Activated CD8-positive, alpha-beta memory T cell treated with anti-CD3 and anti-CD28 coated beads for 48 hours (primary cell): ENCODE data around the gene ATF7IP2.
"Not testable (repeated sequence)": the region's sequence is repeated elsewhere in the genome, so short reads cannot be mapped to it uniquely, and the experiment has no call there.

Experiments
- DNase-seq, 3 experiments: peaks; one replicate each; pipeline ENCODE4 v3.0.0-alpha.2; 2020; ENCODE audit warnings: low read depth in 2 of 3, low spot score in 2 of 3

Gene ATF7IP2

DNA sequence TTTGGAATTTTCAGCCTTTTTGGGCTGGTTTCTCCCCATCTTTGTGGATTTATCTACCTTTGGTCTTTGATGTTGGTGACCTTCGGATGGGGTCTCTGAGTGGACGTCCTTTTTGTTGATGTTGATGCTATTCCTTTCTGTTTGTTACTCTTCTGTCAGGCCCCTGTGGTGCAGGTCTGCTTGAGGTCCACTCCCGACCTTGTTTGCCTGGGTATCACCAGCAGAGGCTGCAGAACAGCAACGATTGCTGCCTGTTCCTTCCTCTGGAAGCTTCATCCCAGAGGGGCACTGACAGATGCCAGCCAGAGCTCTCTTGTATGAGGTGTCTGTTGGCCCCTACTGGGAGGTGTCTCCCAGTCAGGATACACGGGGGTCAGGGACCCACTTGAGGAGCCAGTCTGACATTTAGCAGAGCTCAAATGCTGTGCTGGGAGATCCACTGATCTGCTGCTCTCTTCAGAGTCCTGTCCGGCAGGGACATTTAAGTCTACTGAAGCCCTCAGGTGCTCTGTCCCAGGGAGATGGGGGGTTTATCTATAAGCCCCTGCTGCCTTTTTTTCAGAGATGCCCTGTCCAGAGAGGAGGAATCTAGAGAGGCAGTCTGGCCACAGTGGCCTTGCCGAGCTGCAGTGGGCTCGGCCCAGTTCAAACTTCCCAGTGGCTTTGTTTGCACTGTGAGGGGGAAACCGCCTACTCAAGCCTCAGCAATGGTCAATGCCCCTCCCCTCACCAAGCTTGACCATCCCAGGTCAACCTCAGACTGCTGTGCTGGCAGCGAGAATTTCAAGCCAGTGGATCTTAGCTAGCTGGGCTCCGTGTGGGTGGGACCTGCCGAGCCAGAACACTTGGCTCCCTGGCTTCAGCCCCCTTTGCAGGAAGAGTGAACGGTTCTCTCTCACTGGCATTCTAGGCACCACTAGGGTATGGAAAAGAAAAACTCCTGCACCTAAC, 66.6 kb downstream of the ATF7IP2 start:
- DNase-seq, result not testable (repeated sequence)

DNA sequence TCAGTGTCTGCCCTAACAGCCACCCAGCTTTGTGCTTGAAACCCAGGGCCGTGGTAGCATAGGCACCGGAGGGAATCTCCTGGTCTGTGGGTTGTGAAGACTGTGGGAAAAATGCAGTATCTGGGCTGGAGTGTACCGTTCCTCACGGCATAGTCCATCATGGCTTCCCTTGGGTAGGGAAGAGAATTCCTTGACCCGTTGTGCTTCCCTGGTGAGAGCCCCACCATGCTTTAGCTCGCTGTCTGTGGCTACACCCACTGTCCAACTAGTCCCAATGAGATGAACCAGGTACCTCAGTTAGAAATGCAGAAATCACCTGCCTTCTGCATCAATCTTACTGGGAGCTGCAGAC, 67.3 kb downstream of the ATF7IP2 start:
- DNase-seq, result no peak

DNA sequence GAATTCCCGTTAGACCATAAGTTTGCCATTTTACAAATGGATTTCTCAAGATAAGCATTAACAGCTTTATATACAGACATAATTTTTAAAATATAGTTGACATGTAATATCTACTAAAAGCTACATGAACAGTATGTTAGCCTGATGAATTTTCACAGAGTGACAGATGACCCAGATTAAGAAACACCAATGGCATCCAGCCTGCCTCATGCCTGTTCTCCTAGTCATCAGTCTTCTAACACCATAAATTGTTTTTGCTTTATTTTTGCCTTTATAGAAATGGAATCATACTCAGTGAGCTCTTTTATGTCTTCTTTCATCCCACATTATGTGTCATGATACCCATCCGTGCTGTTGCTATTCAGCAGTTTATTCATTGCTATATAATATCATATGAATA, 80.0 kb downstream of the ATF7IP2 start:
- DNase-seq, result no peak

DNA sequence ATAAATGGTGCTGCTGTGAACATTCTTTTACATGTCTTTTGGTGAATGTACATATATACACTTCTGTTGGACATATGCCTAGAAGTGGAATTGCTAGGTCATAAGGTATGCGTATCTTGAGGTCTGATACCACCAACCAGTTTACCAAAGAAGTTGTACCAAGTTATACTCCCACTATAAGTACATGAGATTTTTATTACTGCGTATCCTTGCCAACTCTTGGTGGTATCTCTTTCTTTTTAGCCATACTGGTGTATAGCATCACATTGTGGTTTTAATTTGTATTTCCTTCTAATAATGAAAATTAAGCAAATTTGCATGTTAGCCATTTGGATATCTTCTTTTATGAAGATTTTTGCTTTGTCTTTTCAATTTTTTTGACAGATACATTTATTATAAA, 80.5 kb downstream of the ATF7IP2 start:
- DNase-seq, result no peak

DNA sequence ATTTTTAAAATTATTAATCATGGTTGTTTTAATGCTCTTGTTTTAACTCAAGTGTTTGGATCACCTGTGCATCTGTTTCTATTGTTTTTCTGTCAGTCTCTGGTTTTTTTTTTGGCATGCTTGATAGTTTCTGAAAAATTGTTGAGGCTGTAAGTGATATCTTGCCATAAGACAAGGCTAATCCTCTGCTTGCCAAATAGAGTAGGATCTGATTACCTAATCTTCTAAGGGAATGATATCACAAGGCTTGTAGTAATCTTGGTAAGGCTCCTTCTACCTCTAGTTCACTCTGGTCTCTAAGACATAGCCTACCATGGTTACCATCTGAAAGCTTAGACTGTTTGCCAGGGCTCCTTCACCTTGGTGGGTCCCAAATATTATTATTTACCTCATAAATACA, 81.0 kb downstream of the ATF7IP2 start:
- no peak for DNase-seq

DNA sequence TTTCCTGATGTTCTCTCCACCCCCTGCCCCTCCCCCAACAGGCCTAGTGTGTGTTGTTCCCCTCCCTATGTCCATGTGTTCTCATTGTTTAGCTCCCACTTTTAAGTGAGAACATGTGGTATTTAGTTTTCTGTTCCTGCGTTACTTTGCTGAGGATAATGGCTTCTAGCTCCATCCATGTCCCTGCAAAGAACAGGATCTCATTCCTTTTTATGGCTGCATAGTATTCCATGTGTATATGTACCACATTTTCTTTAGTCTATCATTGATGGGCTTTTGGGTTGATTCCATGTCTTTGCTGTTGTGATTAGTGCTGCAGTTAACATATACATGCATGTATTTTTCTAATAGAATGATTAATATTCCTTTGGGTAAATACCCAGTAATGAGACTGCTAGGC, 90.8 kb downstream of the ATF7IP2 start:
- DNase-seq, result not testable (repeated sequence)

DNA sequence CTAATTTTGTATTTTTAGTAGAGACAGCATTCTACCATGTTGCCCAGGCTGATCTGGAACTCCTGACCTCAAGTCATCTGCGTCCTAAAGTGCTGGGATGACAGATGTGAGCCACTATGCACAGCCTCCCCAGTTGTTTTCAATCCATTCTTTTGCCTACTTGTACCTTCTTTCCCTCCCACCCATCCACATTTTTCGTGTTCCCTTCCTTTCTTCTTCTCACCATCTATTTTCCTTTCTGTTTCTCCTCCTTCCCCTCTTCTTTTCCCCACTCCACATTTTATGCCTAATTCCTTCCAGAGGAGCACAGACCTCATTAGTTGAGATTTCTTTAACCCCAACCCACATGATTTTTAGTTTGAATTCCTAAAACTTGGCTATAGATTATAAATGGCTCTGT, 94.3 kb downstream of the ATF7IP2 start:
- no peak for DNase-seq

DNA sequence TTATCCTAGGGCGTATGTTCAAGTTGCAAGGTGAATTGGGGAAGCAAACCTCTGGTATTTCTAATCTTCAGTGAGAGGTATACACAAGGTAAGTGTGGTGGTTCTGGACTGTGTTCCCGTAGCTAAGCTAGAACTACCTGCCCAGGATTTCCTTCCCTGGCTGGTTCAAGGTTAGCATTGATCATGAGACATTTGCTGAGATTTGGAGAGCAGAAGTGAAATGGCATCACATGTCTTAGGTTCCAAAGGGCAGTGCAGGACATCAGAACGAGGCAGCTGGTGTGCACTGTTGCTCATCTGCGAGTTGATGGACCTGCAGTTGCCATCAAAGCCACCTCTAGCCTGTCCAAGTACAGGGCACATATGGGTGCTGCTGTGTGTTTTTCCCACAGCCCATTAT, 99.3 kb downstream of the ATF7IP2 start:
- DNase-seq, result no peak

DNA sequence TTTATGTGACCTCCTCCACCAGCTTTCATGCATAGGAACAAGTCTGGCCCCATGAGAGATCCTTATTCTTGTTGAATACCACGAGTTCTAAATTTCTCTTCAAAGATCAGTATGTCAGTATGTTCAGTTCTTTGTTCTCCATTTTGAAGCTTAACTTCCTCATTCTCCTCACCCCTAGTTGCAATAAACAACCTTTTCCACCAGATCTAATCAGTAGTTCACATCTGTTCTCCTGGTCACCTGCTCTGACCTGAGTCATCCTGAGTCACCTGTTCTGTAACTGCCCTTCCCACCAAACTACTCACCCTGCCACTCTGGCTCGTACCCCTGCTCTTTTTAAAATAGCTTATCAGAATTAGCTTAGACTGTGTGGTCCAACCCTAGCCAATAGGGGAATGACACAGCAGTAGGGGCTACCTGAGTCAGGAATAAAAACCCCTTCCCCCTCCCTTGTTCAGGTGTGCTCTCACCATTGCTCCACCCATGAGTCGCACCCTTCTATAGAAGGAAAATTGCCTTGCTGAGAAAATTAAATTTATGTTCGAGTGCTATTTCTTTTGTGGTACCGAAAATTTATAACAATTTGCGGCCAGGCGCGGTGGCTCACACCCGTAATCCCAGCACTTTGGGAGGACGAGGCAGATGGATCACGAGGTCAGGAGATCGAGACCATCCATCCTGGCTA, 100.0 kb downstream of the ATF7IP2 start:
- DNase-seq, result no peak

DNA sequence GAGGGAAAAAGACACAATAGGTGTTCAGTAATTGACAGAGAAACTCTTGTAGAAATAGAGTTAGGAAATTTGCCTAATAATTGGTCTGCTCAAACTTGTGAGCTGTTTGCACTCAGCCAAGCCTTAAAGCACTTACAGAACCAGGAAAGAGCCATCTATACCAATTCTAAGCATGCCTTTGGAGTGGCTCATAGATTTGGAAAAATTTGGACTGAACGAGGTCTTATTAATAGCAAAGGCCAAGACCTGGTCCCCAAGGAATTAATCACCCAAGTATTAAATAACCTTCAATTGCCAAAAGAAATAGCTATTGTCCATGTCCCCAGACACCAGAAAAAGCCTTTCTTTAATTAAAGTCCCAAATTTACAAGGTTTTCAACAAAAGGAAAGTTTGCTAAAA, 104.3 kb downstream of the ATF7IP2 start:
- no peak for DNase-seq

DNA sequence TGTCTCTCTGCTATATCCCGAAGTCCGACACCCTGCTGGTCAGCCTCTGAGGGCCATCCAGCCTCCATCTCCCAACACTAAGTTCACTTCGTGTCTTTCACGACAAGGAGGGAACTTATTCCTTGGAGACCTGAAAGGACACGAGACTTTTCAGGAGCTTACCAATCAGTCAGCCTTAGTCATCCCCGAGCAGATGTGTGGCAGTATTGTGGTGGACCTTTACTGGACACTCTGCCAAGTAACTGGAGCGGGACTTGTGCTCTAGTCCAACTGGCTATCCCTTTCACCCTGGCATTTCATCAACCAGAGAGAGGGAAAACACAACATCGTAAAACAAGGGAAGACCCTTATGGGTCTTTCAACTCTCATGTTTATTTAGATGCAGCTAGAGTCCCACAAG, 107.4 kb downstream of the ATF7IP2 start:
- DNase-seq, result no peak

DNA sequence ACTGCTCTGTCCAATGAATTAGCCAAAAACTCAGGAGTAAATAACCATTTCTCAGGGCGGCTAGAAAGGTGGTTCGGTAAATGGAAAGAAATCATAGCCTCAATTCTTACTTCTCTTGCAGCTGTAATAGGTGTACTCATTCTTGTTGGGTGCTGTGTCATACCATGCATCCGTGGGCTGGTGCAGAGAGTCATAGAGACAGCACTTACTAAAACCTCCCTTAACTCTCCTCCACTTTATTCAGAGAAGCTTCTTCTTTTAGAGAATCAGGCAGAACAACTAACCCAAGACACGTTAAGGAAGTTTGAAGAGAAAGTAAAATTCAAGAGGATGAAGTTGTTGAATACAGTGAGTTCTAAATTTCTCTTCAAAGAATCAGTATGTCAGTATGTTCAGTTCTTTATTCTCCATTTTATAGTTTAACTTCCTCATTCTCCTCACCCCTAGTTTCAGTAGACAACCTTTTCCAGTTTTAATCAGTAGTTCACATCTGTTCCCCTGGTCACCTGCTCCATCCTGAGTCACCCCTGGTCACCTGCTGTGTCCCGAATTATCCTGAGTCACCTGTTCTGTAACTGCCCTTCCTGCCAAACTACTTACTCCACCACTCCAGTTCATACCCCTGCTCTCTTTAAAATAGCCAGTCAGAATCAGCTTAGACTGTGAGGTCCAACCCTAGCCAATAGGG, 108.6 kb downstream of the ATF7IP2 start:
- DNase-seq, result no peak

DNA sequence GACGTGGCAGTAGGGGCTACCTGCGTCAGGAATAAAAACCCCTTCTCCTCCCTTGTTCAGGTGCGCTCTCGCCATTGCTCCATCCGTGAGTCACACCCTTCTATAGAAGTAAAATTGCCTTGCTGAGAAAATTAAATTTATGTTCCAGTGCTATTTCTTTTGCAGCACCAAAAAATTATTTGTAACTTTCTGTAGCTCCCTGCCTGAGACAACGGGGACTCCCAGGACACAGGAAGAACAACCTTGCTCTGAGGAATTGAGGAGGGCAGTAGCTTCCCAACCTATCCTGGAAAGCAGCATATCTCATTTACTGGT, 109.1 kb downstream of the ATF7IP2 start:
- DNase-seq, result no peak

DNA sequence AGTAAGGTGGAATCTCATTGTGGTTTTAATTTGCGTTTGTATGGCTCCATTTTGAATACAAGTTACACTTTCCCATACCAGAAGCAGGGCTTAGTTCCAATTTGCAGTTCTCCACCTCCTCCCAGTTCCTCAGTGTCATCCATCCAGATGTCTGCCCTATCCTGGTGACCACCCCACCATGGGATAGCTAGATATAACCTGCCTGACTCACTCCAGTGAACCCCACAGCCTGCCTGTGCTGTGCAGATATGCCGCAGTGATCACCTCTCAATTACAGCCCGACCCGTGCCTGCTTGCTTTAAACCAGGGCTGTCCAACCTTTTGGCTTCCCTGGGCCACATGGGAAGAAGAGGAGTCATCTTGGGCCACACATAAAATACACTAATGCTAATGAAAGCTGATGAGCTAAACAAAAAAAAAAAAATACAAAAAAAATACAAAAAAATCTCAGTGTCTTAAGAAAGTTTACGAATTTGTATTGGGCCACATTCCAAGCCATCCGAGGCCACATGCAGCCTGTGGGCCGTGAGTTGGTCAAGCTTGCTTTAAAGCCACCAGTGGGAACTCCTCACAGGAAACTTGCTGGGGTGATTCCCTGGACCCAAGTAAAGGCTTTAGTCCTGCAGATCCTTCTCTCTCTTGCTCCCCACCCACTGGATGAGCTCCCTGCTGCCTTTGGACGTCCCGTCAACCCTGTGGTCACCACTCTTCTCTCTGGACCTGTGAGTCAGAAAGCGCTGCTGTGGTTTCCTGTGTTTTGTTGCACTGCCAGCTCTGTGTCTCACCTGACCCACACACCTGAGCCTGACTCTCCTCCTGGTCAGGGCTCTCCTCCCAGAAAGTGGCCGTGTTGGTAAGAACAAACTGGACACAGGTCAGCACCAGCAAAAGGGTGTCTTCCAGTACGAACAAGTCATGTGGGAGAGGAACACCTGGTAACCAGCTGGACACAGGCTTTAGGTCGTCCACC, 111.6 kb downstream of the ATF7IP2 start:
- no peak for DNase-seq

DNA sequence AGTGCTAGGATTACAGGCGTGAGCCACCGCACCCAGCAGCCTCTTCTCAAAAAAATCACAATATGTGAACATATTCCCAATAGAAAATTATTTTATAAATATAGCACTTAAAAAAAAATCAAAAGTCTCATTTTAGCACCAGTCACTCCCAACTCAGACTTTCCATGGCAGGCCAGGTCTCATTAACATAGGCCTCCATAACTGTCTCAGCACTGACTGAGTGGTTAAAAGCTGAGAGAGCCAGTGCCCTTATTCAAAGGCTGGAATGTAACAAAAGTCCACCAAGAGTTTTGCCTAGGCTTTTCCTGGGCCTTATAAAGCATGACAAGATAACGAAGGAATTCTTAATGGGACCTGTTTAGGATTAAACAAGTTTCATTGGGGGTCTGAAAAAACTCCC, 114.7 kb downstream of the ATF7IP2 start:
- no peak for DNase-seq

DNA sequence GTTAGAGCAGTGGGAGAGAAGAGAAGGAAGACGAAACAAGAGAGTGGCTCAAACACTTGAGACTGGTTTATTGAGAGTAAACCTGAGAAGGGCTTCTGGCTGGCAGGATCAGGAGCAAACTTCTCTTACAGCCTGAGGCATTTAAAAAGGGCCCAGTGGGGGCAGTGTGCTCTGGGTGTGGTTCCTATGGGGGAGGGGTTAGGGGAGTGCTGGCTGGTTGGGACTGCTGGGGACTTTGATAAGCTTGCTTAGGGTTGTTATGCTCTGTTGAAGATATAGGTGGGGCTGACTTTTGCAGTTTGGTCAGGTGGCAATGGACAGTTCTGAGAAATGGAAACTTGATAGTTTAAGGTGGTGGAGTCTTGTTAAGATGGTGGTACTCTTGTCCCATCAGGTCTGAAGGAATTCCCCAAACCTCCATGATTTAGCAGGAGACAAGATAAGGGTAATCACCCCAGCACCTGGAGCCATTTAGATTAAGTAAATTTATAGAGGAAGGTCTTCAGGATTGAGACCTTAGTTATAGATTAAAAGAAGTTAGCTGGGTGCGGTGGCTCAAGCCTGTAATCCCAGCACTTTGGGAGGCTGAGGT, 115.3 kb downstream of the ATF7IP2 start:
- DNase-seq, result no peak

DNA sequence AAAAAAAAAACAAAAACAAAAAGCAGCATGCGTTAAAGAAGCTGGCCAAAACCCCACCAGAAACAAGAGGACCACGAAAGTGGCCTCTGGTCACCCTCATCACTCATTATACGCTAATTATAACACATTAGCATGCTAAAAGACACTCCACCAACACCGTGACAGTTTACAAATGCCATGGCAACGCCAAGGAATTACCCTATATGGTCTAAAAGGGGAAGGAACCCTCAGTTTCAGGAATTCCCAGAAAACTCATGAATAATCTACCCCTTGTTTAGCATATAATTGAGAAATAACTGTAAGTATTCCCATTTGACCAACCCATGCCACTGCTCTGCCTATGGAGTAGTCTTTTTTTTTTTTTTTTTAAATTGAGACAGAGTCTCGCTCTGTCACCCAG, 116.9 kb downstream of the ATF7IP2 start:
- DNase-seq, result no peak

DNA sequence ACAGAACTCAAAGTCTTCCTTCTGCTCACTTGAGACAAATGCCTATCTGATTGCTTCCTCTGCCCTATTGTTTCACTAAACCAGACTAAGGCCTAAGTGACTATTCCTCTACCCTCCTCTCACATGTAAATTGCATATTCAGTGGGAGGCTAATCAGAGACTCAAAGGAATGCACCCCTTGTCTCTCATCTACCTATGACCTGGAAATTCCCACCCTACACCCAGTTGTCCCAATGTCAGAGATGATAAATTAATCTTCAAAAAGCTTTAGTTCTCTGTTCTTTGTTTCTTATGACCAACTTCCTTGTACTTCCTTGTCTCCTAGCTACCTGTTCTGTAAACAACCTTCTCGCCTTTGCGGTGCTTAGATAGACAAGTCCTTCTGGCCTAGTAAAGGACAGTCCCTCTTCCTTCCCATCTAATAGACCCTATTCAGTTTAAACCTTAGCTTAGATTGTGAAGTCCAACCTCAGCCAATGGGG, 118.6 kb downstream of the ATF7IP2 start:
- no peak for DNase-seq

DNA sequence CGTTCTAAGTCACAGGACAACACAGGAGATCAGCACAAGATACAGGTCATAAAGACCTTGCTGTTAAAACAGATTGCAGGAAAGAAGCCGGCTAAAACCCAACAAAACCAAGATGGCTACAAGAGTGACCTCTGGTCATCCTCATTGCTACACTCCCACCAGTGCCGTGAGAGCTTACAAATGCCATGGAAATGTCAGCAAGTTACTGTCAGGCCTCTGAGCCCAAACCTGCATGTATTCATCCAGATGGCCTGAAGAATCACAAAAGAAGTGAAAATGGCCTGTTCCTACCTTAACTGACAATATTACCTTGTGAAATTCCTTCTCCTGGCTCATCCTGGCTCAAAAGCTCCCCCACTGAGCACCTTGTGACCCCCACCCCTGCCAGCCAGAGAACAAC, 119.4 kb downstream of the ATF7IP2 start:
- not testable (repeated sequence) for DNase-seq

DNA sequence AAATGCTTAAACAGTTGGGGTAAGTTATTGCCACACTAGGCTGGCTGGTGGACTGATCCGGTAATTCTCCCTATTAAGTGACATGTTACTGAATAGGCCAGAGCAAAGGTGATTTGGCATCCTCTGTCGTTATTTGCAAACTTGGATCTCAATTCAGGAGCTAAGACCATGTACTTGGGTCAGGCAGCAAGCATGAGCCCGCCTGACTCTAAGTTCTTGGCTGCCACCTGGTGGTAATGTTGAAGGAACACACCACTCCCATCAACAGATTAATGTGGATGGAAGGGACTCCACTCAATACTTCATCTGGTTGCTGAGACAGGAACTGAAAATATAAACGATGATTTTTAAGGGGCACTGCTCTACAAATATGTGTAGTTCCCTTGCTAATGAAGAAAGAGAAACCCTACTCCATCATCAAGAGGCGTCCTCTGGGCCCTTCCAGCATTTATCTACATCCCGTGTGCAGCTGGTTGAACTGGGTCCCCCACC, 123.7 kb downstream of the ATF7IP2 start:
- peak in 2 of 3 experiments; percentile 9 to 30 for DNase-seq
